Tibial artery (tissue), 4 donors: Measurements from ENCODE around the gene FUT7.

Experiments
- DNase-seq, 2 donors: peaks; one replicate each; pipeline ENCODE4 v3.0.0-alpha.2; 2019
- H3K27ac ChIP-seq, 2 donors: fragments of 200-600 bp; sonication (generic) in 1 of 2; 1 replicate in 1 of 2; 2 replicates in 1 of 2; pipeline ENCODE4 v1.5.1; 2018 to 2019; ENCODE audit warnings: mild to moderate bottlenecking in 1 of 2
- H3K27me3 ChIP-seq, 2 donors: fragments of 200-600 bp; sonication (generic) in 1 of 2; one replicate each; pipeline versions ENCODE4 v1.5.1 to v1.6.0; 2016 to 2019
- H3K36me3 ChIP-seq, 3 donors: fragments of 200-600 bp; sonication (generic) in 2 of 3; one replicate each; pipeline ENCODE4 v1.5.1; 2016 to 2019; ENCODE audit warnings: mild to moderate bottlenecking in 2 of 3
- H3K4me1 ChIP-seq, 4 donors: fragments of 200-600 bp; sonication (generic) in 2 of 4; 1 replicate in 3 of 4; 2 replicates in 1 of 4; pipeline ENCODE4 v1.5.1; 2016 to 2019
- H3K4me3 ChIP-seq, 2 donors: fragments of 200-600 bp; sonication (generic) in 1 of 2; 1 replicate in 1 of 2; 2 replicates in 1 of 2; pipeline ENCODE4 v1.5.1; 2018 to 2019; ENCODE audit warnings: mild to moderate bottlenecking in 2 of 2
- H3K9me3 ChIP-seq, 3 donors: fragments of 200-600 bp; sonication (generic) in 1 of 3; one replicate each; pipeline ENCODE4 v1.5.1; 2016 to 2019
- CTCF ChIP-seq, 2 experiments: fragments of 200-600 bp in 1 of 2; fragments of 450-650 bp in 1 of 2; IDR thresholded peaks; one replicate each; pipeline ENCODE4 v1.5.1; 2017 to 2019; ENCODE audit warnings: antibody characterized with exemption in 2 of 2, mild to moderate bottlenecking in 1 of 2, moderate library complexity in 1 of 2
- intact Hi-C: fragments of 100-400 bp; cut with DNase I; formaldehyde crosslinking; loops from one replicate; pipeline ENCODE4 v1.15.0; 2023; ENCODE audit warnings: low total_unique reads

Gene FUT7

GRCh38 chr9:136980669-136981478, 51.0 kb downstream of the FUT7 start:
- intact Hi-C loops = no loop called here
- Histone ChIP-seq H3K9me3 (no peaks in the 10 kb centered on the region), H3K36me3 (no peaks in the 10 kb centered on the region), H3K27ac (no peak overlapping the region), H3K4me3 (no peak overlapping the region), H3K27me3 (peaks cover 0 to 74% of the 10 kb centered on the region in 2 donors), H3K4me1 (peaks cover 0 to 28% (median 17%) of the 10 kb centered on the region in 4 donors)
- no peak for DNase-seq
- no peak for TF ChIP-seq CTCF (IDR thresholded peaks at IDR 0.05)
